ENCODE data around the gene NCOA5. TPM values are rescaled to one million over a fixed set of nuclear protein-coding genes. Genes with fewer than 3 reads are reported as not detected.

The NCOA5 gene
- total RNA-seq, 1 experiment from 2014 or later: 16.5 TPM

GRCh38 chr20:46046588-46047310 is 43.0 kb downstream of the NCOA5 start (continued):
- no peak for TF ChIP-seq MYBL2 (CRISPR knock-in tag; IDR thresholded peaks at IDR 0.05)
- TF ChIP-seq E2F1 (CRISPR knock-in tag; IDR thresholded peaks at IDR 0.05): no peak
- no peak for TF ChIP-seq ATF1 (CRISPR knock-in tag; IDR thresholded peaks at IDR 0.05)
- TF ChIP-seq OVOL2 (CRISPR knock-in tag; IDR thresholded peaks at IDR 0.05; ENCODE audit: borderline replicate concordance): no peak
- TF ChIP-seq ZMAT4 (CRISPR knock-in tag; IDR thresholded peaks at IDR 0.05): no peak
- TF ChIP-seq ESRRA (CRISPR knock-in tag; IDR thresholded peaks at IDR 0.05; ENCODE audit: borderline replicate concordance): no peak
- TF ChIP-seq ZNF396 (CRISPR knock-in tag; IDR thresholded peaks at IDR 0.05; ENCODE audit: borderline replicate concordance): no peak
- no peak for TF ChIP-seq PREB (CRISPR knock-in tag; IDR thresholded peaks at IDR 0.05; ENCODE audit: borderline replicate concordance)
- TF ChIP-seq NR1H2 (CRISPR knock-in tag; IDR thresholded peaks at IDR 0.05): no peak
- no peak for TF ChIP-seq ERG (CRISPR knock-in tag; IDR thresholded peaks at IDR 0.05)
- no peak for TF ChIP-seq ZNF317 (CRISPR knock-in tag; IDR thresholded peaks at IDR 0.05; ENCODE audit: borderline replicate concordance, low read depth)
- no peak for TF ChIP-seq IRF1 (CRISPR knock-in tag; IDR thresholded peaks at IDR 0.05)

GRCh38 chr20:46044896-46045295 is 44.9 kb downstream of the NCOA5 start:
- DNase-seq (ENCODE audit: low spot score): no peak
- Mint-ChIP-seq H3K27me3 (ENCODE audit: low read depth) (peaks cover 32% of the 10 kb centered on the region), H3K9me3 (no peaks in the 10 kb centered on the region), H3K27ac (no peak overlapping the region), H3K4me3 (no peak overlapping the region), H3K36me3 (no peaks in the 10 kb centered on the region), H3K4me1 (no peaks in the 10 kb centered on the region)
- CTCF ChIA-PET: no interaction called here
- POLR2A ChIA-PET: interaction anchor here (1.0 kb wide), 1 partner anchor 13 kb away, joined by 3 read pairs; no protein-coding TSS in a partner anchor
- ATAC-seq: no peak
- TF ChIP-seq SOX15 (CRISPR knock-in tag; IDR thresholded peaks at IDR 0.05) (no peak), IRF2 (CRISPR knock-in tag; IDR thresholded peaks at IDR 0.05; ENCODE audit: borderline replicate concordance, low read depth) (no peak), RELA (CRISPR knock-in tag; IDR thresholded peaks at IDR 0.05; ENCODE audit: borderline replicate concordance) (no peak), CREB1 (CRISPR knock-in tag; IDR thresholded peaks at IDR 0.05) (no peak), PREB (CRISPR knock-in tag; IDR thresholded peaks at IDR 0.05; ENCODE audit: borderline replicate concordance) (no peak), FOXP1 (CRISPR knock-in tag; IDR thresholded peaks at IDR 0.05; ENCODE audit: borderline replicate concordance) (no peak)

- no peak for DNase-seq (ENCODE audit: low spot score)
- Mint-ChIP-seq H3K4me1 (no peaks in the 10 kb centered on the region), H3K36me3 (no peaks in the 10 kb centered on the region), H3K9me3 (no peaks in the 10 kb centered on the region), H3K27me3 (ENCODE audit: low read depth) (peaks cover 34% of the 10 kb centered on the region), H3K4me3 (no peak overlapping the region), H3K27ac (no peak overlapping the region)
- ATAC-seq: no peak
- ChIA-PET POLR2A (no interaction called here), CTCF (interaction anchor here (2.6 kb wide), 1 partner anchor 15 kb away, joined by 12 read pairs; no protein-coding TSS in a partner anchor)
- TF ChIP-seq STAT6 (CRISPR knock-in tag; conservative IDR thresholded peaks at IDR 0.05; ENCODE audit: low read depth): no peak
Observed at GRCh38 chr20:46043556-46043955, 46.2 kb downstream of the NCOA5 start.
